Activated T-cell treated with anti-CD3 and anti-CD28 coated beads, Interleukin-2, amount 50 U/mL, for 72 hours (primary cell): ENCODE measurements around the gene HEXD. TPM values are rescaled to one million over a fixed set of nuclear protein-coding genes. Genes with fewer than 3 reads are reported as not detected.

ENCODE experiments used
- ATAC-seq, 2 donors: fragments of 150-1000 bp; cut with Tn5 transposase; replicated peaks in 1 of 2; 2 replicates each; pipeline ENCODE4 v1.10.0; 2021; ENCODE audit warnings: moderate library complexity in 2 of 2, mild to moderate bottlenecking in 1 of 2
- DNase-seq, 2 donors: peaks; one replicate each; pipeline ENCODE4 v3.0.0; 2021 to 2022; ENCODE audit warnings: mixed read lengths in 1 of 2
- H3K27ac Mint-ChIP-seq: one replicate; pipeline ENCODE4 v1.8.0; 2022; ENCODE audit warnings: mild to moderate bottlenecking, moderate library complexity, mixed read lengths
- H3K27me3 Mint-ChIP-seq: one replicate; pipeline ENCODE4 v1.8.0; 2022; ENCODE audit warnings: low read depth, mixed read lengths
- H3K36me3 Mint-ChIP-seq, 2 donors: one replicate each; pipeline ENCODE4 v1.8.0; 2022; ENCODE audit warnings: mixed read lengths in 2 of 2, mild to moderate bottlenecking in 1 of 2; ENCODE audit not compliant: insufficient read depth in 2 of 2
- H3K4me1 Mint-ChIP-seq: one replicate; pipeline ENCODE4 v1.8.0; 2022; ENCODE audit warnings: low read depth, mixed read lengths
- H3K4me3 Mint-ChIP-seq, 2 donors: one replicate each; pipeline ENCODE4 v1.8.0; 2022; ENCODE audit warnings: mild to moderate bottlenecking in 2 of 2, mixed read lengths in 2 of 2, moderate library complexity in 2 of 2
- H3K9me3 Mint-ChIP-seq, 2 donors: one replicate each; pipeline ENCODE4 v1.8.0; 2022; ENCODE audit warnings: mixed read lengths in 2 of 2
- total RNA-seq, 2 donors: library from RNA; stranded (reverse); gene quantifications; one replicate each; pipeline ENCODE4 v1.2.3, GENCODE V29; 2022

Gene HEXD
- total RNA-seq, 2 donors from 2014 or later, result 26.4 to 26.7 TPM

DNA sequence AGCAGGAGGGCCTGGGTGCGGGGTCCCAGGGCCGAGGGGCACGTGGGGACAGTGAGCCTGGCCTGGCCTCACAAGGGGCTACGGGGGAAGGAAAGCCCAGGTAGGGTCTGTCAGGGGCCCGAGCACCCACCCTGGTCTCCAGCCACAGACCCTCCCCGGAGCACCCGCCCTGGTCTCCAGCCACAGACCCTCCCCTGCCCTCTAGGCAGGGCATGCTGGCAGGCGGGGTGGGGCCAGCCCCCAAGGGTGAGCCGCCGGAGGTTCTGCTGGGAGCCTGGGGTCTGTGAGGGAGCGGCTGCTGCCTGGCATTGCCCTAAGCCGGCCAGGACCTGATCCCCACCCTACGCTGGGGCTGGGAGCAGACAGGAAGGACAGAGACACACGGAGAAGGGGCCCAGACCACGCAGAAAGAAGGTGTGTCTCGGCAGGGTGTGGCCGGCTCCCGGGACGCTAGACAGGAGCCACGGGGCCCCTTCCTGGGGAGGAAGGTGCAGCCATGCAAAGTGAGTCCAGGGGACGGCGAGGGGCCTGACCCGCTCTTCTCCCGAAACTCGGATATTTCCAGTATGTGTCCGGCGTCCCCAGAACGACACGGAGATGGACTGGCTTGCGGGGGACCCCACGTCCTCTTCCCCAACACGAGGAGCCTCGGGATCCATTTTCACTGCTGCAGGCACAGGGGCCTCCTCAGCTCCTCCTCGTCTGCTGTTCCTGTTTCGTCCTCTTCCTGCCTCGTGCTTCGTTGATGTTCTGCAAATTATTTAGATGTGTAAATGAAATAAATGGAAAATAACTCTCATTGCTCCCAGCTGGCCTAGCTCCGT is 31.1 kb upstream of the HEXD start:
- H3K4me1 Mint-ChIP-seq, result no peaks in the 10 kb centered on the region
- H3K27me3 Mint-ChIP-seq, result no peaks in the 10 kb centered on the region
- H3K36me3 Mint-ChIP-seq, result no peaks in the 10 kb centered on the region
- H3K27ac Mint-ChIP-seq, result no peak overlapping the region
- no peak for ATAC-seq
- H3K9me3 Mint-ChIP-seq, result no peaks in the 10 kb centered on the region
- DNase-seq, result no peak
- H3K4me3 Mint-ChIP-seq, result no peak overlapping the region

DNA sequence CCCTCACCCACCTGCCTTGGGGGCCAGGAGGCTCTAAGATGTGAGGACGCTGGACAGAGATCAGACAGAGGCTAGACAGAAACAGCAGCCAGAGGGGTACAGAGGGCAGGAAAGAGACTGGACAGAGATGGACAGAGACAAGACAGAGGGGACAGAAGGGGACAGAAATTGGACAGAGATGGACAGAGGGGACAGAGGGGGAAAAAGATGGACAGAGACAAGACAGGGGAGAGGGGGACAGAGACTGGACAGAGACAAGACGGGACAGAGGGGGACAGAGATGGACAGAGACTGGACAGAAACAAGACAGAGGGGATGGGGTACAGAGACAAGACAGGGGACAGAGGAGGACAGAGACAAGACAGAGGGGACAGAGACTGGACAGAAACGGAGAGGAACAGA is 30.4 kb upstream of the HEXD start:
- ATAC-seq, result no peak
- Mint-ChIP-seq H3K27ac (no peak overlapping the region), H3K9me3 (no peaks in the 10 kb centered on the region), H3K36me3 (no peaks in the 10 kb centered on the region), H3K4me3 (no peak overlapping the region), H3K4me1 (no peaks in the 10 kb centered on the region), H3K27me3 (no peaks in the 10 kb centered on the region)
- no peak for DNase-seq

DNA sequence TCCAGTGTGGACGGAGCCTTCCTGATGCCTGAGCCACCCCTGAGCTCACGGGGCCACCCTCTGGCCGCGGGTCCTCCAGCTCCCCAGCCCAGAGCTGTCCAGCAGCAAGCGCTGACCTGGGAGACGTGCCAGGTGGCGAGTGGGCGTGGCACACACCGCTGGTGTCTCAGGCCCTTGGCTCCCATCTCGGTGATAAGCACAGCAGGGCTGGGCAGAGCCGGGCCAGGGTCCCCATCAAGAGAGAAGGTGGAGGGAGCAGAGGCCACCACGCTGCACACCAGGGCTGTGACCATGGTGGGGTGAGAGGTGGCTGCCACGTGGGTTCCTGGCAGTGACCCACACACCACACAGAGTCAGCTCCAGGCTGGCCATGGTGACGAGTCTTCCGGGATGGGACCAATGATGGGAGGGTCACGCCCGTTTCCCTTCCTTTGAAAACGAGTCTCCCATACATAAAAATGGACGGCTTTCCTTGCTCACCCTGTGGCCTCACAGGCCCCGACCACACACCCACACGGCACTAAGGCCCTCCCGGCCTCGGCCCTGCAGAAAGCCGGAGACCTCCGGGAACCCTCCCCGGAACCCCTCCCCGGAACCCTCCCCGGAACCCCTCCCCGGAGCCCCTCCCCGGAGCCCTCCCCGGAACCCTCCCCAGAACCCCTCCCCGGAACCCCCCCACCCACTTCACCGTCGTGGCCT is 29.8 kb upstream of the HEXD start:
- Mint-ChIP-seq H3K27me3 (no peaks in the 10 kb centered on the region), H3K36me3 (no peaks in the 10 kb centered on the region), H3K27ac (no peak overlapping the region), H3K9me3 (no peaks in the 10 kb centered on the region), H3K4me1 (no peaks in the 10 kb centered on the region), H3K4me3 (no peak overlapping the region)
- DNase-seq (no peak), ATAC-seq (no peak)

DNA sequence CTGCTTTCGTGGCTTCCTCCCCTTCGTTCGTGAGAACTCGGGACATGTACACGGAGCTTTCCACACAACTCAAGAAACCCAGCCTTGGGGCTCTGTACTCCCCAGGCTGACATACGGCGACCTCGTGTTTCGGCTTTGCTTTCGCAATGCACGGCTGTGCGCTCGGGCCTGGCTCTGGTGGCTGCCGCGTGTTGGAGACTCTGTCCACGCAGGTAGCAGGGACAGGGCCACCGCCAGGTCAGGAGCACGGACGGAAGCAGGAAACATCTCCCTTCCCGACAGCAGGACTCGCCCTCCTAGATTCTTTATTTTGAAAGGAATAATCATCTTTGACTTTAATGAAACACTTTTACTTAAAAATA is 29.2 kb upstream of the HEXD start:
- H3K4me3 Mint-ChIP-seq, result no peak overlapping the region

DNA sequence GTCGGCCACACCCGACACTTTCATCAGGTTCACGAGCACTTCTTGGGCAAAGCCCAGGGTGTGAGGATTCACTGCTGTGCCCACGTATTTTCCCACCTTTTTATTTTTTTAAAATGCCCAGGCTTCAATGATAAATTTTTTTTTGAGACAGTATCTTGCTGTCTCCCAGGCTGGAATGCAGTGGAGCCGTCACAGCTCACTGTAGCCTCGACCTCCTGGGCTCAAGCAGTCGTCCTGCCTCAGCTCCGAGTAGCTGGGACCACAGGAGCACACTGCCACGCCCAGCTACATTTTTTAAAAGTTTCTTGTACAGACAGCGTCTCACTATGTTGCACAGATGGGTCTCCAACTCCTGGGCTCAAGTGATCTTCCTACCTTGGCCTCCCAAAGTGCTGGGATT is 28.8 kb upstream of the HEXD start:
- DNase-seq (no peak), ATAC-seq (no peak)
- Mint-ChIP-seq H3K4me3 (no peak overlapping the region), H3K27ac (no peak overlapping the region), H3K36me3 (no peaks in the 10 kb centered on the region), H3K9me3 (no peaks in the 10 kb centered on the region), H3K4me1 (no peaks in the 10 kb centered on the region), H3K27me3 (no peaks in the 10 kb centered on the region)

More for the DNA sequence above, 29.2 kb upstream of the HEXD start:
- no peaks in the 10 kb centered on the region for H3K27me3 Mint-ChIP-seq
- H3K4me1 Mint-ChIP-seq, result no peaks in the 10 kb centered on the region
- no peak for DNase-seq
- no peak for ATAC-seq
- no peaks in the 10 kb centered on the region for H3K9me3 Mint-ChIP-seq
- no peaks in the 10 kb centered on the region for H3K36me3 Mint-ChIP-seq
- no peak overlapping the region for H3K27ac Mint-ChIP-seq

DNA sequence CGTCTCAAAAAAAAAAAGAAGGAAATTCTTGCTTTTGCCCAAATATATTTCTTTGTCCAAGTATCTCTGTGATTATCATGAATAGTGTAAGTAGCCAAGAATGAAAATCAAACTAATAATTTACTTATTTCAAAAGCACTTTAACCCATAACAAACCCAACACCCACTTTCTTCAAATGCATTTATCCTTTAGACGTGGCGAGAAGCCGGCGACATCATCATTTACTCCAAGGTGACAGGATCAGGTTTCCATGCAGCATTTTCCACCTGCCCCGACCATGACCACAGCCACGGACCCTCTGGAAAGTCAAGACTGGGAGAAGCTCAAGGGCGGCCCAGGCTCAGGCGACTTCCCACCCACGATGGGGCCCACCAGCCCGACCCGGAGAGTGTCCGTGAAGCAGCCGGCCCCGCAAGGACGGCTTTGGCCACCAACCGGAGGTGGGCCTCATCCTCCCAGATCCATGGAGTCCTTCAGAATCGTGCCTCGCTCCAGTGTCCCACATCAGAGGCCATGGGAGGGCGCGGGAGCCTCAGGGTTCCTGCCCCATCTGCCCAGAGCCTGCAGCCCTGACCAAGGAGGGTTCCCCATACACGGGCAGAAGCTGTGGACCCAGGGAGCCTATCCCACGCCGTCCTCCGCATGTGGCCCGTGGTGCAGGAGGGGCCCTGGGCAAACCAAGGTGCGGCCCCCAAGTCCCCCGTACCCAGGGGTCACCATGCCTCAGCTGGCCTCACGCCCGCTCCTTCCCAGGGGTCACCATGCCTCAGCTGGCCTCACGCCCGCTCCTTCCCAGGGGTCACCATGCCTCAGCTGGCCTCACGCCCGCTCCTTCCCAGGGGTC is 27.9 kb upstream of the HEXD start:
- Mint-ChIP-seq H3K4me1 (no peaks in the 10 kb centered on the region), H3K4me3 (no peak overlapping the region), H3K9me3 (no peaks in the 10 kb centered on the region), H3K27ac (no peak overlapping the region), H3K27me3 (no peaks in the 10 kb centered on the region), H3K36me3 (no peaks in the 10 kb centered on the region)
- no peak for ATAC-seq
- DNase-seq, result no peak

DNA sequence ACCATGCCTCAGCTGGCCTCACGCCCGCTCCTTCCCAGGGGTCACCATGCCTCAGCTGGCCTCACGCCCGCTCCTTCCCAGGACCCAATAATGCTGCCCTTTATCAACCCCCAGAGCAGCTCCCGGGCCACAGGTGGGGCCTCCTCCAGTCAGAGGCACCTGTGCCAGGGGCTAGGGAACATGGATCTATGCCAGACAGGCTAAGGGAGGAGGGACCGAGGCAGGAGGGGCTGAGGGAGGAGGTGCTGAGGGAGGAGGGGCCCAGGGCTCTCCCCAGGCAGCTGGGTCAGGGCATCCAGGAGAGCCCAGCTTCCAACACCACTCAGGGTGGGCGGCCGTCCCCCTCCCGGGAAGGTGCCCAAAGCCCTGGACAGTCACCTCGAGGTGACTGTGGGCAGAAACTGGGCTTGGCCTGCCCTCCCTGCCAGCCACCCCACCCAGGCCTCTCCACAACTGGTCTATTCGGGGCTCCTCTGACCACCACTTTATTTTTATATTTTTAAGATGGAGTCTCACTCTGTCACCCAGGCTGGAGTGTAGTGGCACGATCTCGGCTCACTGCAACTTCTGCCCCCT is 27.2 kb upstream of the HEXD start:
- no peak overlapping the region for H3K4me3 Mint-ChIP-seq
- H3K27ac Mint-ChIP-seq, result no peak overlapping the region
- H3K27me3 Mint-ChIP-seq, result no peaks in the 10 kb centered on the region
- no peaks in the 10 kb centered on the region for H3K36me3 Mint-ChIP-seq
- ATAC-seq (no peak), DNase-seq (no peak)
- H3K9me3 Mint-ChIP-seq, result no peaks in the 10 kb centered on the region
- H3K4me1 Mint-ChIP-seq, result no peaks in the 10 kb centered on the region

DNA sequence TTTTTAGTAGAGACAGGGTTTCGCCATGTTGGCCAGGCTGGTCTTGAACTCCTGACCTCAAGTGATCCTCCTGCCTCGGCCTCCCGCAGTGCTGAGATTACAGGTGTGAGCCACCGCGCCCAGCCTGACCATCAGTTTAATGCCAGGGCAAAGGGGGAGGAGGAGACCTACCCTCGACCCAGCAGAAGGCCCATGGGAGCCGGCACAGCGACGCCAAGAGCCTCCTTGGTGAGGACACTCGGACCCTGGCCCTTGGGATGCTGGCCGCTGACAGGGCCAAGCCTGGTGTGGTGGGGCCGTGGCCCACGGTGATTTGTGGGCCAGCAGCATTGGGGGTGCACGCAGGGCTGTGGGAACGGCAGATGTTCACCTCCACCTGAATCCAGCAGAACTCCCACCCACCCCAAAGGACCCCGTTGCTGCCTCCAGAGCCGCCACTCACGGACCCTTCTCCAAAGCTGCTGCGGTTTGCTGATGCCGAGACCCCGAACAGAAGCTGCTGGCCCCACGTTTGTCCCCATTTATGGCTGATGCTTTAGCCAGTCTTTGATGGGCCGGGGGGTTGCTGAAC is 26.6 kb upstream of the HEXD start:
- Mint-ChIP-seq H3K27me3 (no peaks in the 10 kb centered on the region), H3K27ac (no peak overlapping the region), H3K4me1 (no peaks in the 10 kb centered on the region), H3K36me3 (no peaks in the 10 kb centered on the region), H3K4me3 (no peak overlapping the region), H3K9me3 (no peaks in the 10 kb centered on the region)
- DNase-seq (no peak), ATAC-seq (no peak)

DNA sequence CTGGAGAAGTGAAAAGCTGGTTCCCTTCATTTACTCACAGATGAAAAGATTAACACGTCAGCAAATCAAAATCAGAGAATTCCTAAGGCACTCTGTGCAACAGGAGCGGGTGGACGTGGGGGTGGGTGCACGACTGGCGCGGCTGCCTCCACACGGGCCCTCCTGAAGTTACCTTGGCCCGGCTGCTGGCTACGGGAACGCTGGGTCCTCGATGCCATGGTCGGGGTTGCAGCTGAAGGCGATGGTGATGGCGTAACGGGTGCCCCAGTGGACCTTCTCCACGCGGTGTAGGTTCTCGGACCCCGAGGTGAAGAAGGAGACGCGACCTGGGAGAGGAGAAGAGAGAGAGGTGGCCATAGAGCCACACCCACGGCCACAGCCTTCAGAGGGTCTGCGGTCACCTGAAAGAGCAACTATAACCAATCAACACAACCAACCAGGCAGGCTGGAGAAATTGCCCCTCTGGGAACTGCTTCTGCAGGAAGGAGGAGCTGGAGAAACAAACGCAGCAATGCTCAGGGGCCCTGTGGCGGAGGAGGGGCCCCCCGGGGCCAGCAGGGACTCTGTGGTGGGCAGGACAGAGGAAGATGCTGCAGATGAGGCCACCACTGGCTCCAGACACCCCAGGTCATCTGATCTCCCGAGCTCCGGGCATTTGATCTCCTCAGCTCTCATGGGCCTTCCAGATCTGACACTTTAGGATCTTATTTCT is 25.8 kb upstream of the HEXD start:
- ATAC-seq (no peak), DNase-seq (no peak)
- H3K27ac Mint-ChIP-seq, result no peak overlapping the region
- no peaks in the 10 kb centered on the region for H3K36me3 Mint-ChIP-seq
- H3K27me3 Mint-ChIP-seq, result no peaks in the 10 kb centered on the region
- no peak overlapping the region for H3K4me3 Mint-ChIP-seq
- H3K4me1 Mint-ChIP-seq, result no peaks in the 10 kb centered on the region
- no peaks in the 10 kb centered on the region for H3K9me3 Mint-ChIP-seq

DNA sequence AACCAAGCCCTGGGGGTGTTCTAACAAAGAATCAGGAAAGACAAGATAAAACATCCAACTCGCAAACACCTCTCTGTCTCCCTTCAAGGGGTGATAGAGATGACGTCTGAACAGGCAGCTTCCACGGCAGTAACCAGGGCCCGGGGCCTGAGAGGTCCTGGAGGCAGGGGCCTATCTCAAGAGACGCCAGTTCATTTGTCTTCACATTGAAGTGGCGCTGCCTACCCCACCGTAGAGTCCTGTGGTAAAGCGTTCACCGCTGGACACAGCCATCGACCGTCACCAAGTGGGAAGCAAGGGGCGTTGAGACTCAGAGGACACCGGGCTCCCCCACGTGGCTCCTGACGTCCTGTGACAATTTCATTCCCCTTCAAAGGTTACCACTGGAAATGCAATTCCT is 25.2 kb upstream of the HEXD start:
- ATAC-seq (no peak), DNase-seq (no peak)
- Mint-ChIP-seq H3K36me3 (no peaks in the 10 kb centered on the region), H3K4me1 (no peaks in the 10 kb centered on the region), H3K27ac (no peak overlapping the region), H3K27me3 (no peaks in the 10 kb centered on the region), H3K4me3 (no peak overlapping the region), H3K9me3 (no peaks in the 10 kb centered on the region)

DNA sequence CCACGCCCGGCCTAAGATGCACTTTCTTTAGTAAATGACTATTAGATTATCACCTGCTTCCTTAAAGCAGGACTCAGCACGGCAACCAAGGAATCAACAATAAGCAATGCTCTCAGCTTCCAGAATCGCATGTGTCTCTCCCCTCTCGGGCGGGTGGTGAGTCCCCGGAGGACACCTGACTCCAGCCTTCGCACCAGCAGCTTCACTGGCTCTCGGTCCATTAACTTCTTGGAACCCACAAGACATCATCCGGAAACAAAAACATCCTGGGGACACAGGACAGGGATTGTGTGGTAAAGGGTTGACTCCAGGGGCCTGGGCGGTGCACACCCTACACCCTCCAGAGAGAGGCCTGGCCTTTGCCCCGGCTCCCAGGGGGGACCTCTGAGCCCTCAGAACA is 23.9 kb upstream of the HEXD start:
- no peaks in the 10 kb centered on the region for H3K4me1 Mint-ChIP-seq
- DNase-seq (no peak), ATAC-seq (no peak)
- H3K36me3 Mint-ChIP-seq, result no peaks in the 10 kb centered on the region
- H3K27me3 Mint-ChIP-seq, result no peaks in the 10 kb centered on the region
- H3K4me3 Mint-ChIP-seq, result no peak overlapping the region
- H3K27ac Mint-ChIP-seq, result no peak overlapping the region
- no peaks in the 10 kb centered on the region for H3K9me3 Mint-ChIP-seq

DNA sequence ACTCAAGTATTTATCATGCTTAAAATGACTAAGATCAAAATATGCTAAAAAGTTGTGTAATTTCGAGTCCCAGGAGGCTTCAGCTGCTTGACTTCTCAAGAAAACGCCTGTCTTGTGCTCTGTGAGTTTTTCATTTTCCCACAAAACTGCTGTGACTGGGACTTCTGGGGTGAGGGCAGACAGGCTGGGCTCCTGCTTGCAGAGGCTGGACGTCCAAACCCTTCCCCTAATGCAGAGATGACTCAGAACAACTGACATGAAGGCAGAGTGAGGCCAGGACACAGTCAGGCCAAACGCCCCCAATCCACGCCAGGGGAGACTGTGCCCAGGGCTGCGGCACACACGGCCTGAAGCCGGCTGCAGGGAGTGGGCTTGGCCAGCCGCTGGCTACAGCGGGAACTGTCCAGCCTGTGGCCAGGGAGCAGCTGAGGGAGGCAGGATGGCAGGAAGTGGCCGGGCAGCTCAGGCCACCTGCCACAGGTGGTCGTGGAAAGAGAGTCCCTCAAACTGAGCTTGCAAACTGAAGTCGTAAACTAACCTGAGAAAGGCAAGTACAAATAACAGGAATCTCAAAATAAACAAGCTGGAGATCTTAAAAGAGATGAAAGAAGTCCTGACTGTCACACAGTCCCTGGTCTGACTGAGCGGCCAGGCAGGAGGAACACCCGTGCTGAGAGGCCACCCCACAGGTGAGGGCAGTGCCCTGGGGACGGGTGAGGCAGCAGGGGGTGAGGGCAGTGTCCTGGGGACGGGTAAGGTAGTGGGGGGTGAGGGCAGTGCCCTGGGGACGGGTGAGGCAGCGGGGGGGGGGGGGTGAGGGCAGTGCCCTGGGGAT is 21.3 kb upstream of the HEXD start:
- Mint-ChIP-seq H3K4me1 (peaks cover 18% of the 10 kb centered on the region), H3K36me3 (peaks cover 2% of the 10 kb centered on the region in 2 donors), H3K9me3 (no peaks in the 10 kb centered on the region), H3K4me3 (no peak overlapping the region), H3K27me3 (no peaks in the 10 kb centered on the region), H3K27ac (no peak overlapping the region)
- DNase-seq (no peak), ATAC-seq (peak; percentile 18 to 30)
